ENCODE results near the gene ZNF470.

DNA sequence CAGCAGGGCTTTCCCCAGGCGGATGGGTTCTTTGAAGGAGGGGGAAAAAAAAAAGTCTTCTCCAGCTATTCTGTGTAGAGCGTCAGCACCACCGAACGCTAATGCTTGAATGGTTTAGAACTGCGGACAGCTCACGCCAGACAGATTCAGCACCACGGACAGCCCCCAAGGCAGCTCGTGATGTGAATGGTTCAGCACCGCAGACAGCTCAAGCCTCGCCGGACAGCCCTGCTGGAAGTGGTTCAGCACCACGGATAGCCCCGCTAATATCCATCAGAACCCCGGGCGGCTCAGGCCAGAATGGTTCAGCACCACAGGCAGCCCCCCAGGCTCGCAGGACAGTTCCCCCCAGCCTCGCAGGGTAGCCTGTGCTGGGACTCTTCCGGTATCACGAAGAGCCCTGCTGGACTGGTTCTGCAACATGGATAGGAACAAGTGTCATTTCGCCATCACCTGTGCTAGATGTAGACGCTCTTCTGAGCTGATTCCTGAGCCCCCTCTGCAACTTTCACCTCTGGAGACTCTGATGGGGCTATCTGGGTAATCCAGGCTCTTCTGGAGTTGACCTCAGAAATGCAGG, 70.8 kb downstream of the ZNF470 start:
- TF ChIP-seq, protein P1, sequence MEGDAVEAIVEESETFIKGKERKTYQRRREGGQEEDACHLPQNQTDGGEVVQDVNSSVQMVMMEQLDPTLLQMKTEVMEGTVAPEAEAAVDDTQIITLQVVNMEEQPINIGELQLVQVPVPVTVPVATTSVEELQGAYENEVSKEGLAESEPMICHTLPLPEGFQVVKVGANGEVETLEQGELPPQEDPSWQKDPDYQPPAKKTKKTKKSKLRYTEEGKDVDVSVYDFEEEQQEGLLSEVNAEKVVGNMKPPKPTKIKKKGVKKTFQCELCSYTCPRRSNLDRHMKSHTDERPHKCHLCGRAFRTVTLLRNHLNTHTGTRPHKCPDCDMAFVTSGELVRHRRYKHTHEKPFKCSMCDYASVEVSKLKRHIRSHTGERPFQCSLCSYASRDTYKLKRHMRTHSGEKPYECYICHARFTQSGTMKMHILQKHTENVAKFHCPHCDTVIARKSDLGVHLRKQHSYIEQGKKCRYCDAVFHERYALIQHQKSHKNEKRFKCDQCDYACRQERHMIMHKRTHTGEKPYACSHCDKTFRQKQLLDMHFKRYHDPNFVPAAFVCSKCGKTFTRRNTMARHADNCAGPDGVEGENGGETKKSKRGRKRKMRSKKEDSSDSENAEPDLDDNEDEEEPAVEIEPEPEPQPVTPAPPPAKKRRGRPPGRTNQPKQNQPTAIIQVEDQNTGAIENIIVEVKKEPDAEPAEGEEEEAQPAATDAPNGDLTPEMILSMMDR (IDR thresholded peaks at IDR 0.05), result no peak
- TF ChIP-seq POLR2A (IDR thresholded peaks at IDR 0.05), result no peak
